K562 (cell line): ENCODE data around the gene VPS4B. TPM values are rescaled to one million over a fixed set of nuclear protein-coding genes. Genes with fewer than 3 reads are reported as not detected.

Experiments
- C11orf30 ChIP-seq: fragments of 450-650 bp; IDR thresholded peaks from 2 replicates; pipeline ENCODE4 v1.6.1; 2016; ENCODE audit warnings: low read depth, mild to moderate bottlenecking
- CEBPB ChIP-seq: fragments of 450-650 bp; IDR thresholded peaks from 2 replicates; pipeline ENCODE4 v1.6.1; 2016; ENCODE audit warnings: missing genetic modification characterization, missing compliant biosample characterization
- CREM ChIP-seq: IDR thresholded peaks from 2 replicates; pipeline ENCODE4 v1.6.1; 2014; ENCODE audit warnings: antibody characterized with exemption, low read depth
- RBBP5 ChIP-seq: fragments of 200-600 bp; sonication (generic); IDR thresholded peaks from 2 replicates; pipeline ENCODE4 v1.6.1; 2012; ENCODE audit warnings: borderline replicate concordance, mild to moderate bottlenecking, low read length, control low read depth, inconsistent platforms; ENCODE audit not compliant: insufficient read depth, poor library complexity, severe bottlenecking
- SIN3B ChIP-seq: fragments of 450-650 bp; IDR thresholded peaks from 2 replicates; pipeline ENCODE4 v1.6.1; 2017; ENCODE audit warnings: low read depth, mild to moderate bottlenecking, moderate library complexity
- ZBTB34 ChIP-seq: fragments of 250-450 bp; sonication (Bioruptor Pico); IDR thresholded peaks from 2 replicates; pipeline ENCODE4 v1.8.0; 2021; ENCODE audit warnings: mild to moderate bottlenecking, moderate library complexity
- ZNF140 ChIP-seq: fragments of 250-450 bp; sonication (Bioruptor Pico); IDR thresholded peaks from 2 replicates; pipeline ENCODE4 v1.8.0; 2021; ENCODE audit warnings: moderate library complexity, mild to moderate bottlenecking, inconsistent platforms
- ZNF695 ChIP-seq: fragments of 450-650 bp; formaldehyde crosslinking; IDR thresholded peaks from 2 replicates; pipeline ENCODE4 v1.4.0; 2020; ENCODE audit warnings: mild to moderate bottlenecking, moderate library complexity
- polyA plus RNA-seq, 8 experiments: library from polyadenylated mRNA; depleted of rRNA in 4 of 8; stranded (reverse) in 5 of 8; unstranded in 3 of 8; fragments of >200 nt; fragmentation: Nextera tagmentation in 2 of 8; fragmentation: Illumina TruSeq in 1 of 8; extraction: Ambion mirVana in 2 of 8; extraction: Trizol in 1 of 8; gene quantifications; 2 replicates each; pipeline versions ENCODE4 v1.2.1 to v1.2.3, GENCODE V29; 2011 to 2014; ENCODE audit warnings: inconsistent platforms in 1 of 8, missing spikeins in 1 of 8
- total RNA-seq, 7 experiments: library from RNA; depleted of rRNA in 6 of 7; stranded (reverse); fragments of >200 nt in 6 of 7; fragmentation: Illumina TruSeq in 2 of 7; extraction: Trizol in 2 of 7; gene quantifications; 2 replicates each; pipeline versions ENCODE4 v1.2.1 to v1.2.3, GENCODE V29; 2011 to 2021; ENCODE audit warnings: low replicate concordance in 1 of 7
- TF ChIP-seq, protein P1 (sequence below): fragments of 450-650 bp; formaldehyde crosslinking; IDR thresholded peaks from 2 replicates; pipeline ENCODE4 v1.4.0; 2022; ENCODE audit warnings: missing genetic modification characterization
- TF ChIP-seq, protein P2 (sequence below): fragments of 450-650 bp; formaldehyde crosslinking; IDR thresholded peaks from 2 replicates; pipeline ENCODE4 v1.4.0; 2020; ENCODE audit warnings: mild to moderate bottlenecking
- TF ChIP-seq, protein P3 (sequence below), 2 experiments: fragments of 450-650 bp; formaldehyde crosslinking in 1 of 2; IDR thresholded peaks; 2 replicates each; pipeline versions ENCODE4 v1.4.0 to v1.6.1; 2014 to 2020; ENCODE audit warnings: mild to moderate bottlenecking in 2 of 2, borderline replicate concordance in 1 of 2, low read depth in 1 of 2

VPS4B gene
- total and polyA plus RNA-seq, 9 of the 15 experiments (the other 6 are each of a cell fraction or from before 2014, with no cell fraction given): 7.3 to 16.4 (median 10.4) TPM

DNA sequence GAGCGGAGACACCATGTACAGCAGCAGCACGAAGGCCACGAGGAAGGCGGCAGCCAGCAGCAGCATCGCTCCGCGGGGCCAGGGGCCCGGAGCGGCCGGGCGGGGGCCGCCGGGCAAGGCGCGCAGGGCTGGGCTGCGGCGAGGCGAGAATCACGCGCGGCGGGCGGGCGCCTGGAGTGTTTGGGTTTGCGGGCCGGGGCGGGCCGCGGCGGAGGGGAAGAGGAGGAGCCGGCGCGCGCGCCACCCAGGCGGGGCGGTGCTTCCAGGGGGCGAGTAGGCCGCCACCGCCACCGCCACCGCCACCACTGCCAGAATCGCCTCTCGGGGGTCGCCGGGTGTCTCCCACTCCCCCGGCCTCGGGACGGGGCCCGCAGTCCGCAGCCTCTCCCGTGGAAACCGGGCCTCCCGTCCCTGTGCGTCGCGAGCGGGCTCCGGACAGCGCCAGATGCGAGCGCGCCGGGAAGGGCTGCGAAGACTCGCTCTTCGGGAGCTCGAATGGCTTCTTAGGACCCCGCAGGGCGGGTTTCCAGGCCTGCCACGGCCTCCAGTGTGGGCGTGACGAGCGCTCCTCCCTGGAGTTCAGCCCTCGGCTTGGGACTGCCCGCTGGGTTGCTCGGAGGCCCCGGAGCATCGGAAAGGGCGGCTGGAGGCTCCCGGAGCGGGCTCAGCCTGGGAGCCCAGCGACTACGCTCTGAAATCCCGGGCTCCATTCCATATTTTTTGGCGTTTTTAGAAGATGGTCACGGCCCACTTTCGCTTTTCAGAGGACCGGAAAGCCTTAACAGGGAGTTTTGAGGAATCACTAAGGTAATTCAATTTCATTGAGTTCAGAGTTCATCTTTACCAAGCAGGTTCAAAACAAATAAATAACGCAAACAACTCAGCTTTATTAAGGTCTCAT lies 55.0 kb downstream of the VPS4B start, which contains the start of gene KDSR (continued):
- TF ChIP-seq ZBTB34 (CRISPR knock-in tag) (no peak), SIN3B (0 out of 2 replicates have a peak, but pooled peaks have one; percentile 16), ZNF140 (CRISPR knock-in tag) (no peak), RBBP5 (peak; percentile 69), C11orf30 (no peak), ZNF695 (CRISPR knock-in tag) (no peak), CREM (peak; percentile 64), CEBPB (tag) (no peak)
- TF ChIP-seq, protein P1, sequence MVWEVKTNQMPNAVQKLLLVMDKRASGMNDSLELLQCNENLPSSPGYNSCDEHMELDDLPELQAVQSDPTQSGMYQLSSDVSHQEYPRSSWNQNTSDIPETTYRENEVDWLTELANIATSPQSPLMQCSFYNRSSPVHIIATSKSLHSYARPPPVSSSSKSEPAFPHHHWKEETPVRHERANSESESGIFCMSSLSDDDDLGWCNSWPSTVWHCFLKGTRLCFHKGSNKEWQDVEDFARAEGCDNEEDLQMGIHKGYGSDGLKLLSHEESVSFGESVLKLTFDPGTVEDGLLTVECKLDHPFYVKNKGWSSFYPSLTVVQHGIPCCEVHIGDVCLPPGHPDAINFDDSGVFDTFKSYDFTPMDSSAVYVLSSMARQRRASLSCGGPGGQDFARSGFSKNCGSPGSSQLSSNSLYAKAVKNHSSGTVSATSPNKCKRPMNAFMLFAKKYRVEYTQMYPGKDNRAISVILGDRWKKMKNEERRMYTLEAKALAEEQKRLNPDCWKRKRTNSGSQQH: no peak
- TF ChIP-seq, protein P2, sequence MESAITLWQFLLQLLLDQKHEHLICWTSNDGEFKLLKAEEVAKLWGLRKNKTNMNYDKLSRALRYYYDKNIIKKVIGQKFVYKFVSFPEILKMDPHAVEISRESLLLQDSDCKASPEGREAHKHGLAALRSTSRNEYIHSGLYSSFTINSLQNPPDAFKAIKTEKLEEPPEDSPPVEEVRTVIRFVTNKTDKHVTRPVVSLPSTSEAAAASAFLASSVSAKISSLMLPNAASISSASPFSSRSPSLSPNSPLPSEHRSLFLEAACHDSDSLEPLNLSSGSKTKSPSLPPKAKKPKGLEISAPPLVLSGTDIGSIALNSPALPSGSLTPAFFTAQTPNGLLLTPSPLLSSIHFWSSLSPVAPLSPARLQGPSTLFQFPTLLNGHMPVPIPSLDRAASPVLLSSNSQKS: no peak
- TF ChIP-seq, protein P3, sequence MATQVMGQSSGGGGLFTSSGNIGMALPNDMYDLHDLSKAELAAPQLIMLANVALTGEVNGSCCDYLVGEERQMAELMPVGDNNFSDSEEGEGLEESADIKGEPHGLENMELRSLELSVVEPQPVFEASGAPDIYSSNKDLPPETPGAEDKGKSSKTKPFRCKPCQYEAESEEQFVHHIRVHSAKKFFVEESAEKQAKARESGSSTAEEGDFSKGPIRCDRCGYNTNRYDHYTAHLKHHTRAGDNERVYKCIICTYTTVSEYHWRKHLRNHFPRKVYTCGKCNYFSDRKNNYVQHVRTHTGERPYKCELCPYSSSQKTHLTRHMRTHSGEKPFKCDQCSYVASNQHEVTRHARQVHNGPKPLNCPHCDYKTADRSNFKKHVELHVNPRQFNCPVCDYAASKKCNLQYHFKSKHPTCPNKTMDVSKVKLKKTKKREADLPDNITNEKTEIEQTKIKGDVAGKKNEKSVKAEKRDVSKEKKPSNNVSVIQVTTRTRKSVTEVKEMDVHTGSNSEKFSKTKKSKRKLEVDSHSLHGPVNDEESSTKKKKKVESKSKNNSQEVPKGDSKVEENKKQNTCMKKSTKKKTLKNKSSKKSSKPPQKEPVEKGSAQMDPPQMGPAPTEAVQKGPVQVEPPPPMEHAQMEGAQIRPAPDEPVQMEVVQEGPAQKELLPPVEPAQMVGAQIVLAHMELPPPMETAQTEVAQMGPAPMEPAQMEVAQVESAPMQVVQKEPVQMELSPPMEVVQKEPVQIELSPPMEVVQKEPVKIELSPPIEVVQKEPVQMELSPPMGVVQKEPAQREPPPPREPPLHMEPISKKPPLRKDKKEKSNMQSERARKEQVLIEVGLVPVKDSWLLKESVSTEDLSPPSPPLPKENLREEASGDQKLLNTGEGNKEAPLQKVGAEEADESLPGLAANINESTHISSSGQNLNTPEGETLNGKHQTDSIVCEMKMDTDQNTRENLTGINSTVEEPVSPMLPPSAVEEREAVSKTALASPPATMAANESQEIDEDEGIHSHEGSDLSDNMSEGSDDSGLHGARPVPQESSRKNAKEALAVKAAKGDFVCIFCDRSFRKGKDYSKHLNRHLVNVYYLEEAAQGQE (IDR thresholded peaks at IDR 0.05; ENCODE audit: borderline replicate concordance): no peak
- TF ChIP-seq, protein P3 (CRISPR knock-in tag; IDR thresholded peaks at IDR 0.05; ENCODE audit: low read depth): no peak
